Measurements from ENCODE around the gene POF1B.

DNA sequence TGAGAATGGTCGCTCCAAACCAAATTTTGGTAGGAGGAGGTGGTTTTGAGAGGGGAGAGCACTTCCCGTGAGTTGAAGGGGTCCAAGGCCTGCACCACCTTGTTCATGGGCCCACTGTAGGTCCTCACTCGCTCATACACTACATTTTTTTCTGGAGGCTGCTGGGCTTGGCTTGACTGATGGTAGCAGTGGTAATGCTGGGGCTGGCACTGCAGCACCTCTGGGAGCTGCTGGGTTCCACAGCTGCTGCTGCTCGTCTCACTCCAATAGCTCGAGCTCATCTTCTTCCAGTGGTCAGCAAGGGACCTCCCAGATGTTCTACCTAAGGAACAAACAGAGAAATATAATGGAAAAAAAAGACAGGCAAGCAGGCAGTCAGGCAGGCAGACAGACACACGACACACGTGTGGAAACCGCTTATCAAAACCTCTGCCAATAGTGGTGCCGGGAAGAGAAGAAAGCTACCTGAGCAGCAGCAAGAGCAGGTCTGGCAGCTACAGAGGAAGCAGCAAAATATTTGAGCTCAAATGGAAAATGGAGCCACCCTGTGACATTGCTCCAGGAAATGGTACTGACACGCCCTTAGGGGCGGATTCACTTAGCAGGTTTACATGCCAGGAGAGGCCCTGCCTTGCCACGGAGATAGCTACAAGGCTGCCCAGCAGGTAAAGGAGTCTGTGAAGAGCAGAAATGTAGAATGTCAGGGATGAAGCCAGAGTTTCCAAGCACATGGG lies at the start of gene POF1B:
- TF ChIP-seq EZH2 (IDR thresholded peaks at IDR 0.05) (no peak), POLR2AphosphoS5 (IDR thresholded peaks at IDR 0.05; ENCODE audit: borderline replicate concordance, low read depth, low read length) (no peak), FOXP2 (optimal IDR thresholded peaks at IDR 0.05; ENCODE audit: control extremely low read depth, extremely low read length, insufficient read depth) (no peak)
